GM04504 (cell line): ENCODE results near the gene SFXN5.
A peak's percentile ranks its signal among the peaks of the same experiment; 100 is the strongest.
"Not testable (repeated sequence)": the region's sequence is repeated elsewhere in the genome, so short reads cannot be mapped to it uniquely, and the experiment has no call there.

Experiments
- DNase-seq: peaks from one replicate; pipeline ENCODE4 v3.0.0-alpha.2; 2012; ENCODE audit warnings: low read depth

Gene SFXN5

DNA sequence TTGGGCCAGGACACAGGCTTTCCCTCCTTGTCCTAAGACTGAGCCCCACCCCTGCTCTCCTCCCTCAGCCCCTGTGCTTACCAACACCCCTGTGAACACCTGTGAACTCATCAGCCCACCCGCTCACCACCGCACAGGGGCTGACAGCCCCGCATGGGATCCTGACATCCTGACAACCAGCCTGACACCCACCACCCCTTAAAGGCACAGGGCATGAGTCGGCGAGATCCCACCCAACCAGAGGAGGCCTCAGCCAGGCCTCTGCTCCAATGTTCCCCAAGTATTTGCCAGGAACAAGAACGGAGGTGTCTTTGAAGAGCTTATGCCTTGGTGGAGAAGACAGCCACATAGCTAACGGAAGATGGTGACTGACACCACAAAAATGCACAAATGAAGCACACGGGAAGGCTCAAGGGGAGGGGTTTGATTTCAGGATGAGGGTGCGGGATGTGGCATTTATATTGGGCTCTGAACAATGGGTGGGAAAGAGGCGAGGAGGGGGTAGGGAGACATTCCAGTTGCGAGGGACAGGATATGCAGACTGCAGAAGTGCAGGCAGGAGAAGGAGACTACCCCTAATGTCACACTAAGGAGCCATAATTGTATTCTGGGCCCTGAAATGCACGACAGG, 30.2 kb upstream of the SFXN5 start:
- DNase-seq, result no peak

- DNase-seq, result no peak
These were observed 29.4 kb upstream of the SFXN5 start for GRCh38 chr2:73100956-73101355.

DNA sequence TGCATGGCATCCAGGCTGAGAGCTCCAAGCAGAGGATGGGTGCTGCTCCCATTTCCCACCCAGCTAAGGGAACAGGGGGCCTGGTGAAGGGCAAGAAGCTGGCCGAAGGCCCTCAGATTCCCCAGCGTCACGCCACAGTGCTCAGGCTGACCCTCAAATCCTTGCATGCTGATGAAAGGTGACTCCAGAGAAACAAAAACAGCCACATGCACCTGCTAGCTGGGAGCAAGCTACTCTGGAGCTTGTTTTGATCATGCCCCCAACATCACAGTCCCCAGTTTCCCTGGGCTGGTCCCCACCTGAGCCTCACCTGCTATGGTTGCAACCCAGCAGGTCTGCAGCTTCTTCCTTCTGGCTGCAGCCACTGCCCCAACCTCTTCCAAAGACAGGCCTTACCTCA, 28.0 kb upstream of the SFXN5 start:
- DNase-seq, result no peak

DNA sequence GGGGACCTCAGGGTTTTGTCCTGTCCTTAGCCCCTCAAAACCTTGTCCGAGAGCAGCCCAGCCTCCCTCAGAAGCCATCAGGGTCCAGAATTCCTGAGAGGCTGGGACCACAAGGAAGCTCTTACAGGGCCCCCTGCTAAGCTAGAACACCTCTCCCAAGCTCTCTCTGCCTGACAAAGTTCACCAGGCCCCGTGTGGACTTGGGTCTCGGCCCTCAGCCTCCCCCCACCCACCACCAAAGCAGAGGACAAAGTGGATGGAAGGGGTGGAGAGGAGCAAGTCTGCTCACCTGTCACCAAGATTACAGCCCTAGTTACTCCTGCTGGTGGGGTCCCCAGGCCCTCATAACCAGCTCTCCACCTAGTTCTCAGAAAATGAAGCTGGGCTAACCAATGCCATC, 24.4 kb upstream of the SFXN5 start:
- no peak for DNase-seq

- not testable (repeated sequence) for DNase-seq
These were observed 22.2 kb upstream of the SFXN5 start for GRCh38 chr2:73093601-73094218.

DNA sequence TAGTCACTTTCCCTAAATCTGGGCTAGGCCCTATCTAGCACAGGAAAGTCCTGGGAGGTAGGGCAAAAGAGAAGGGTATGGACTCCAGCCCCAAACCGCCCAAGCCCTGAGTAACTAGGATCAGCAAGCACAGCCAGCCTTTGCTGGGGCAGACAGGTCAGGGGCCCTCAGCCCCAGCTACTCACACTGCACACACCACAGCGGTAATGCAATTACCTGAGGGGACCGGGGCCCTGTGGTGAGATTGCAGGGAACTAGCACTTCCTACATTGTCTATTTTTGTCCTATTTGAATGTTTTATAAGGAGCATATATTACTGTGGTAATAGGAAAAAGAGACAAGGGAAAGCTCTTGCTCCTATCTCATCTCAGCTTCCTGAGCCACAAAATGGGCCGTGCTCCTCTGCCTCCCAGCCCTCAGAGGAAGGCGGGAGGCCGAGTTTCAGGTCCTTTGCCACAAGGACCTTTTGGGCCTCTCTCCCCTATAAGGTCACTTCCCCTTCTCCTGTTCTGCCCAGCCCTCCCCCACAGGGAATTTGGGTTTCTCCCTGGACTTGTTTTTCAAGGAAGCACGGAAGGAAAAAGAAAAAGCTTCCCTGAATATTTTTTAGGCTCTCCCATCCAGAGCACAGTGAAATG, 20.8 kb upstream of the SFXN5 start:
- no peak for DNase-seq

DNA sequence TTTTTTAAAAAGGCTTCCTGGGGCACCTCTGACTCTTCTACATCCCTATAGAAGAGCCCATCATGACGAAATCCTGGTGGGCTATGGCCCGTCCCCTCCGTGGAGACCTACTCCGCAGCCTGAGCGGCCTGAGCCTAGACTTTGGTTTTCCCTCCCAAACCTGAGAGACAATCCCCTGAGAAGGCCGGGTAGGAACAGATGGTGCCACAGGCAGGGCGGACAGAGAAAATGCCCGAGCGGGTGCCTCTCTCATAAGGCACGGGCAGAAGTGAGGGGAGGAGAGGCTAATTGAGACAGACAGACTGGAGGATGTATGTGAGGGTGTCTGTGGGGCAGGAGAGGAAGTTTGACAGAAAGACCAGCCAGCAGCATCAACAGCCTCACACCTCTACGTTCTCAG, 20.2 kb upstream of the SFXN5 start:
- DNase-seq, result no peak

GRCh38 chr2:73091164-73091563, 19.7 kb upstream of the SFXN5 start:
- DNase-seq, result no peak

DNA sequence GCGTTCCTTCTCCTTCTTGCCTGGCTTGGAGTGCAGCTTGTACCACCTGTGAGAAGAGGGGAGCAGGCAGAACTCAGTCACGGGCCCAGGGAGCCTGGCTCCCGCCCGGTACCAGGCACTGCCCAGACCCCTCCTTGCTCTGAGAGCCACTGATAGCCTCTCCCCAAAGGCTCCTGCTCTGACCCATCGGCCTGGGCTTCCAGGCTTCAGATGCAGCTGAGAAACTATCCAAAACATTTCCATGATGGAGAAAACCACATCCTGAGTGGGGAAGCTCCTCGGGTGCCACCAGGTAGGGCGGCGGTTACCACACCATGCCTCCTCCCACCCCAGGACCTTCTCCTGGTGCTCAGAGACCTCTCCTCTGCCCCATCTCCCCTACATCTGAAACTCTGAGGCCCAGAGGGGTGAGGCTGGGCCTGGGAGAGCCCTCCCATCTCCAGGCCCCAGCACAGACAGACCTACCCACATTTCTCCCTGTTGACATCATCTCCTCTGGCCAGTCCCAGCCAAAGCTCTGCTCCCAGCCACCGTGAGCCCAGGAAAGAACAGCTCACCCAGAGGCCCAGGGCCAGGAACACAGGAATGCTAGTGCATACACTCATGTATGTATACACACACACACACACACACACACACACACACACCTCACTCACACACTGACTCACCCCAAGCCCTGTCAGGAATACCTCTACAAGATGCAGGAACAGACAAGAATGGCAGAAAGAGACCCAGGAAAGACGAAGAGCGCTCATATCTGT, 17.9 kb upstream of the SFXN5 start:
- DNase-seq, result peak; percentile 97

- no peak for DNase-seq
These were observed 17.2 kb upstream of the SFXN5 start for GRCh38 chr2:73088703-73089102.

DNA sequence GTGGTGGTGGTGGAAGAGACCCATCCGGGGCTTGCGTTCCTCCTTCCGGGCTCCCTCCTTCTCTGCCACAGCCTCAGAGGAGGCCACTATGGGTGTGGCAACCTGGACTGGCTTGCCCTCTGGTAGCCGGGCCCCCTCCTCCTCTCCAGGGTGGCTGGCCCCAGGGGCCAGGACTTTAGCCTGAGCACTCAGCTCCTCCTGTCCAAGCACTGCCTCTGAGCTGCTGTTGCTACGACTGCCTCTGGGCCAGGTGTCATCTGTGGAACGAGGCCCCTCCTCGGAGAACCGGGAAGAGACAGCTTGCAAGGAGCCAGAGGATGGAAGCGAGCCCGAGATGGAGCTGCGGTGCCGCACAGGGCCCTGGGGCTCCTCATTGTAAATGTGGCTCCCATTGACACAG, 16.7 kb upstream of the SFXN5 start:
- no peak for DNase-seq

GRCh38 chr2:73087311-73087710, 15.8 kb upstream of the SFXN5 start:
- no peak for DNase-seq

GRCh38 chr2:73085691-73086090, 14.2 kb upstream of the SFXN5 start:
- DNase-seq, result no peak

GRCh38 chr2:73084971-73085370, 13.5 kb upstream of the SFXN5 start:
- no peak for DNase-seq

GRCh38 chr2:73083886-73084800, 12.6 kb upstream of the SFXN5 start:
- DNase-seq, result no peak

GRCh38 chr2:73082523-73083410, 11.3 kb upstream of the SFXN5 start:
- DNase-seq, result no peak

- no peak for DNase-seq
These were observed 9.7 kb upstream of the SFXN5 start for GRCh38 chr2:73081181-73081671.

DNA sequence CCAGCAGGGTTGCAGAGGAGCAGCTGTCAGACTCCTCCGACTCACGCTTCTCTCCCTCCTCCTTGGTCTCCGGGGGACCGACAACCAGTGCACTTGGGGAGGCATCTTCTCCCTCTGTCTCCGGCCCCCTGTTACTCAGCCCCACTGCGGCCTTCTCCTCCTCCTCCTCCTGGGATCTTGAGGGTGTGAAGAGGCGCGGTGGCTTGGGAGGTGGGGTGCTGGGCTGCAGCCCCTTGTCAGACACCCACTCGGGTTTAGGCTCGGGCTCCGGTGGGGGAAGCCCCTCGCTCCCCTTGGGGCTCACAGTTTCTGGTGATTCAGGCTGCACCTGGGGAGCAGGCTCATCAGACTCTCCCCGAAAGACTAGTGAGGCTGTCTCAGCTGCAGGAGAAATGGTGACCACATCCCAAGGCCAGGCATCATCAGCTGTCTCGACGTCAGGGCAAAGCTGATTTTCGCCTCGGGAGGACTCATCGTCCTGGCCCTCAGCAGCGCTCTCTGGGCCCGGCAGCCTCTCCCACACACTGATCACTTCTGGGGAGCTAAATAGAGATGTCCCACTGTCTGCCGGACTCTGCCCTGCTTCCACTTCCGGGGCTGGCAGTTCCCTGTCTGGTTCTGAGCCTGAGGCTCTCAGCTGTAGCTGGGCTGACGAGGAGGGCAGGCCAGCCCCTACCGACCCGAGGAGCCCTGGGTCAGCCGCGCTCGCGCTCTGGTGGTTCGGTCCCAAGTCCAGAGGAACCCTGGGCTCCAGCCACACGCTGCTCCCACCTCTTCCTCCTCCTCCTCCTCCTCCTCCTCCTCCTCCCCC, 9.0 kb upstream of the SFXN5 start:
- DNase-seq, result no peak

GRCh38 chr2:73079636-73080035, 8.1 kb upstream of the SFXN5 start:
- no peak for DNase-seq
